Upper lobe of left lung (tissue), 6 donors: ENCODE data around the gene KLHL12. TPM values are rescaled to one million over a fixed set of nuclear protein-coding genes. Genes with fewer than 3 reads are reported as not detected.

Source experiments
- ATAC-seq, 2 donors: fragments of 200-7000 bp; cut with Tn5 transposase; one replicate each; pipeline ENCODE4 v1.9.1; 2022; ENCODE audit warnings: mild to moderate bottlenecking in 2 of 2, moderate library complexity in 2 of 2; ENCODE audit not compliant: low FRiP score in 2 of 2
- DNase-seq, 2 donors: peaks; one replicate each; pipeline ENCODE4 v3.0.0-alpha.2; 2019 to 2020
- H3K27ac ChIP-seq, 4 donors: fragments of 200-600 bp; sonication (generic); one replicate each; pipeline ENCODE4 v1.5.1; 2016 to 2019
- H3K27me3 ChIP-seq, 4 donors: fragments of 200-600 bp; sonication (generic); one replicate each; pipeline ENCODE4 v1.5.1; 2017 to 2019
- H3K36me3 ChIP-seq, 4 donors: fragments of 200-600 bp; sonication (generic); one replicate each; pipeline ENCODE4 v1.5.1; 2016 to 2019
- H3K4me1 ChIP-seq, 4 donors: fragments of 200-600 bp; sonication (generic); one replicate each; pipeline ENCODE4 v1.5.1; 2018 to 2019
- H3K4me3 ChIP-seq, 4 donors: fragments of 200-600 bp; sonication (generic); one replicate each; pipeline ENCODE4 v1.5.1; 2017 to 2019; ENCODE audit warnings: mild to moderate bottlenecking in 2 of 4, moderate library complexity in 1 of 4
- H3K9me3 ChIP-seq, 4 donors: fragments of 200-600 bp; sonication (generic); one replicate each; pipeline ENCODE4 v1.5.1; 2018 to 2019
- CTCF ChIP-seq, 6 experiments: fragments of 450-650 bp in 4 of 6; fragments of 200-600 bp in 2 of 6; sonication (generic) in 2 of 6; IDR thresholded peaks; one replicate each; pipeline ENCODE4 v1.5.1; 2016 to 2019; ENCODE audit warnings: antibody characterized with exemption in 6 of 6
- EP300 ChIP-seq, 4 donors: sonication (generic); formaldehyde crosslinking; IDR thresholded peaks; one replicate each; pipeline ENCODE4 v1.5.1; 2017; ENCODE audit warnings: antibody characterized with exemption in 4 of 4, control low read depth in 2 of 4
- POLR2A ChIP-seq, 4 donors: fragments of 450-650 bp; IDR thresholded peaks; one replicate each; pipeline ENCODE4 v1.5.1; 2016 to 2017; ENCODE audit warnings: antibody characterized with exemption in 4 of 4, mild to moderate bottlenecking in 2 of 4
- POLR2AphosphoS5 ChIP-seq, 2 donors: sonication (generic); formaldehyde crosslinking; IDR thresholded peaks; one replicate each; pipeline ENCODE4 v1.5.1; 2017; ENCODE audit warnings: antibody characterized with exemption in 2 of 2
- WGBS, 2 donors: methylation state at CpG; one replicate each; pipeline ENCODE4 v1.1.5; 2017 to 2018; 5-methylcytosine and 5-hydroxymethylcytosine counted together
- small RNA-seq, 4 donors: library from RNA; depleted of rRNA; stranded (forward); fragments of <200 nt; gene quantifications; one replicate each; pipeline ENCODE3, GENCODE V24; 2016
- total RNA-seq, 6 donors: library from RNA; depleted of rRNA in 4 of 6; stranded (reverse); fragments of >200 nt in 4 of 6; gene quantifications; one replicate each; pipeline versions ENCODE4 v1.1.0 to v1.2.1, GENCODE V29; 2016 to 2021
- donor health status: DM: no; HTN: no; CAD: no; lungs with moderate emphysema.
- donor health status: DM: no; HTN: yes; CAD: no; lungs with severe emphysema.

Gene KLHL12
- total RNA-seq, 6 donors from 2014 or later: 12.0 to 25.1 (median 19.9) TPM

- Histone ChIP-seq H3K27me3 (no peaks in the 10 kb centered on the region), H3K36me3 (no peaks in the 10 kb centered on the region), H3K9me3 (no peaks in the 10 kb centered on the region), H3K4me1 (no peaks in the 10 kb centered on the region), H3K4me3 (no peak overlapping the region), H3K27ac (no peak overlapping the region)
- WGBS, 2 donors: 90 to 100% methylated on average over 5 of the region's 5 CpGs
- DNase-seq (no peak), ATAC-seq (no peak)
- TF ChIP-seq EP300 (IDR thresholded peaks at IDR 0.05): no peak
- TF ChIP-seq CTCF (IDR thresholded peaks at IDR 0.05): no peak
- TF ChIP-seq POLR2A (IDR thresholded peaks at IDR 0.05): no peak
- TF ChIP-seq POLR2AphosphoS5 (IDR thresholded peaks at IDR 0.05): no peak
Measured at GRCh38 chr1:202844259-202844658, 82.8 kb downstream of the KLHL12 start.

GRCh38 chr1:202843081-202843480 is 84.0 kb downstream of the KLHL12 start:
- TF ChIP-seq CTCF (IDR thresholded peaks at IDR 0.05): no peak
- no peak for TF ChIP-seq EP300 (IDR thresholded peaks at IDR 0.05)
- TF ChIP-seq POLR2A (IDR thresholded peaks at IDR 0.05): no peak
- no peak for TF ChIP-seq POLR2AphosphoS5 (IDR thresholded peaks at IDR 0.05)
- ATAC-seq (no peak), DNase-seq (no peak)
- 87 to 90% methylated on average over 11 of the region's 11 CpGs for WGBS, 2 donors
- Histone ChIP-seq H3K27ac (no peak overlapping the region), H3K36me3 (no peaks in the 10 kb centered on the region), H3K4me1 (no peaks in the 10 kb centered on the region), H3K4me3 (no peak overlapping the region), H3K9me3 (no peaks in the 10 kb centered on the region), H3K27me3 (no peaks in the 10 kb centered on the region)

Small RNAs within 50 kb of the gene (small RNA-seq; reads per million reads assigned to genes)
- 0 reads per million in 4 donors for gene RF00019

Other genes starting within 250 kb of the KLHL12 start
- under 1 TPM in 1 of 6 donors, not detected in 5; 0.14 TPM for gene SYT2, start 216.8 kb downstream of the KLHL12 start, total RNA-seq
- 100 to 1,000 TPM in 1 of 6 donors, 10 to 100 TPM in 5; 42.2 to 102 (median 51.6) TPM for gene KDM5B, start 118.8 kb downstream of the KLHL12 start, total RNA-seq
- 1 to 10 TPM in 3 of 6 donors, under 1 TPM in 1, not detected in 2; 0.86 to 3.8 (median 1.6) TPM for gene PCAT6, start 116.3 kb downstream of the KLHL12 start, total RNA-seq
- 10 to 100 TPM in 2 of 6 donors, 1 to 10 TPM in 4; 2.0 to 11.7 (median 7.9) TPM for gene RABIF, start 38.1 kb downstream of the KLHL12 start, total RNA-seq
- 100 to 1,000 TPM in 4 of 6 donors, 10 to 100 TPM in 2; 57.6 to 157 (median 125) TPM for gene ADIPOR1, start 31.1 kb upstream of the KLHL12 start, total RNA-seq
- gene CYB5R1, start 40.0 kb upstream of the KLHL12 start, total RNA-seq: 10 to 100 TPM; 25.1 to 81.2 (median 68.2) TPM
- 10 to 100 TPM; 45.4 to 71.9 (median 68.1) TPM for gene TMEM183A, start 80.1 kb upstream of the KLHL12 start, total RNA-seq
- 1 to 10 TPM in 4 of 6 donors, under 1 TPM in 2; 0.63 to 9.7 (median 1.6) TPM for gene PPFIA4, start 99.3 kb upstream of the KLHL12 start, total RNA-seq
- gene MYOG, start 158.8 kb upstream of the KLHL12 start, total RNA-seq: not detected
- gene ADORA1, start 200.5 kb upstream of the KLHL12 start, total RNA-seq: 1 to 10 TPM in 4 of 6 donors, under 1 TPM in 2; 0.20 to 5.4 (median 3.1) TPM
- gene MYBPH, start 248.6 kb upstream of the KLHL12 start, total RNA-seq: under 1 TPM in 3 of 6 donors, not detected in 3; 0.13 to 0.39 (median 0.15) TPM